Putamen (tissue), 1 donor: ENCODE results near the gene SLC16A10.
"Not testable (repeated sequence)": the region's sequence is repeated elsewhere in the genome, so short reads cannot be mapped to it uniquely, and the experiment has no call there.

Experiments
- DNase-seq: peaks from one replicate; pipeline ENCODE4 v3.0.0-alpha.2; 2016; ENCODE audit warnings: low spot score

Gene SLC16A10

DNA sequence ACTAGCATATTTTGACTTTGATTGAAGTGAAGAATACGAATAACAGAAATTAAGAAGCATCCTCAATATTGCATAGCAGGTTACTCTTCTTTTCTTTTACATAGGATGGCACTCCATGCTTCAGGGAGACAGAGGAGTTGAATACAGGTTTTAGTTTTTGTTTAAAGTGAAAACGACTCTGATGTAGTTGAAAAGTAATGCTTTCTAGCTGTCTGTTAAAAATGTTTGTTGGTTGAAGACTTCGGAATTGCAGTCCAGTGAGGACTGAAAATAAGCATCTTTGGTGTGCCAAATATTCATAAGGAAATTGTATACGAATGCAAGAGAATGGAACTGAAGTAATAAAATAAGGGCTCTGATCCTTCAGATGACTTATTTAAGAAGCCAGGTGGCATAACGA, 618 bp upstream of the SLC16A10 start:
- no peak for DNase-seq

DNA sequence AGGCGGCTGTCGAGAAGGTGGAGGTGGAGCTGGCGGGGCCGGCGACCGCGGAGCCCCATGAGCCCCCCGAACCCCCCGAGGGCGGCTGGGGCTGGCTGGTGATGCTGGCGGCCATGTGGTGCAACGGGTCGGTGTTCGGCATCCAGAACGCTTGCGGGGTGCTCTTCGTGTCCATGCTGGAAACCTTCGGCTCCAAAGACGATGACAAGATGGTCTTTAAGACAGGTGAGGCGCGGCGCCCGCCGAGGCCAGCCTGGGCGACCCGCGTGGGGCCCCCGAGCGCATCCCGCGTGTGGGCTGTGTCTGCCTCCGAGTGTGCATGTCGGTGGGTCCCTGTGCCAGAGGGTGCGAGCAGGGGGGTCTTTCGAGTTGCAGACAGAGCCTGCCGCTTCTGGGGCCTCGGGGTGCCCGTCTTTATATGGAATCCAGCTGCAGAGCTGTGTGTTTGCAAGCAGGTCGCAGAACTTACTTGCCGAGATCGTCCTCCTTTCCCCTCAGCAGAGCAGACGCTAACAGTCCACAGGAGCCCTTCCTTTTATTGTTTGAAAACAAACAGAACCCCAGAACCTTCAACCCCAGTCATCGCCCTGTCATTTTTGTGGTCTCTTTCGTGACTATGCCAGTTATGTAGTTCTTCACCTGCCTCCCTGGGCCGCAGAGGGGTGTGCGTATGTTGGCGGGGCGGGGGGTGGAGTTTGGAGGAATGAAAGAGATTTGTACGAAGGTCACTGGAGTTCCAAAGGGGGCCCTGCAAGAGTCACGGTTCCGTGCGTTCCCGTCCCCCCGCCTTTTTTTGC, 766 bp downstream of the SLC16A10 start:
- DNase-seq, result peak; percentile 25

DNA sequence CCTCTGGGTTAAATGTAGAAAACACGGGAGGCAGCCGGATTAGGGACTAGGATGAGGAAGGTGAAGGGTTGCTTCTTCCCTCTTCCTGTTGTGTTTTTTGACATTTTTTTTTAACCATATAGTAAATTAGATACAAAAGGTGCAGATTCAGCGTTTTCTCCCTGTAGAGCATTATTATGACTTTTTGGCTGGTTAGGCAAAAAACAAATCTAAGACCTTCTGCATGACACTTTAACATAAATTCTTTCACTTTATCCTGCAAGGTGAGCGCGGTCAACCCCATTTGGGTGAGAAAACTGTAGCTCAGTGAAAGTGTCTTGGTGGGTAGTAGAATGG, 1.3 kb downstream of the SLC16A10 start:
- DNase-seq, result no peak

DNA sequence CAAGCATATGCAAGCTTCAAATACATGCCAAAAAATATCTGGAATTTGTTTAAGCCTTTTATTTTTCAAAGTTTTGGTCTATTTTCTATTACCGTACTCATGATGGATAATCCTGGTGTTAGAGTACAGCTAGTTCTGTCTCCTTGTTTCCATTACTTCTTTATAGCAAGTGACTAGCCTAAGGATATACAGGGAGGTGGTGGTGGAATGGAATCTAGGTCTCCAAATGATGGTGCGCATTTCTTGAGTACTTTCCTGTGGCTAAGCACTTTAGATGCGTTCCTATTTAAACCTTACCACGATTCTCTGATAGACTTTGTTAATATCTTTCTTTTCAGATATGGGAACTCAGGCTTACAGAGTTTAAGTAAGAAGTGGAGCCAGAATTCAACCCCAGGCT, 3.5 kb downstream of the SLC16A10 start:
- no peak for DNase-seq

DNA sequence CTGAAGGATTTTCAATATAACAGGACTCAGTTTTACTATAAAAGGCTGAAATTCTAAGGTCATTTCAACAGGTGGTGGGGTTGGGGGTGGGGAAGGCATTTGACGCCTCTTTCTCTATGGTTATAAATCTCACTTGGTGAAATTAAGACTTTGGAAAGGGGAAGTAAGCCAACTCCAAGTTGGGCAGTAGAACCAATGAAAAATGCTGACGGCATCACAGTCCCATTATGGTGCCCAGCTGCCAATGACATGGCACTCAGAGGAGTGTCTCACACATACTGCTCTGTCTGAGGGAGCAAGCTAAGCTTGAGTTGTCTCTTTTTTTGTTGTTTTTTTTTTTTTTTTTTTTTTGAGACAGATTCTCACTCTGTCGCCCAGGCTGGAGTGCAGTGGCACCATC, 4.7 kb downstream of the SLC16A10 start:
- DNase-seq, result no peak

DNA sequence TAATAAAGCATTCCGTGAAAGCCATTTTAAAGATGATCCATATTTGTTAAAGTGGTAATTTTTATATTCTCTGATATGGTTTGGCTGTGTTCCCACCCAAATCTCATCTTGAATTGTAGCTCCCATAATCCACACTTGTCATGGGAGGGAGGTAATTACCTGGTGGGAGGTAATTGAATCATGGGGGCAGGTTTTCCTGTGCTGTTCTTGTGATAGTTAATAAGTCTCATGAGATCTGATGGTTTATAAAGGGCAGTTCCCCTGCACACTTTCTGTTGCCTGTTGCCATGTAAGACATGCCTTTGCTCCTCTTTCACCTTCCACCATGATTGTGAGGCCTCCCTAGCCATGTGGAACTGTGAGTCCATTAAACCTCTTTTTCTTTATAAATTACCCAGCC, 8.2 kb downstream of the SLC16A10 start:
- peak; percentile 60 for DNase-seq

DNA sequence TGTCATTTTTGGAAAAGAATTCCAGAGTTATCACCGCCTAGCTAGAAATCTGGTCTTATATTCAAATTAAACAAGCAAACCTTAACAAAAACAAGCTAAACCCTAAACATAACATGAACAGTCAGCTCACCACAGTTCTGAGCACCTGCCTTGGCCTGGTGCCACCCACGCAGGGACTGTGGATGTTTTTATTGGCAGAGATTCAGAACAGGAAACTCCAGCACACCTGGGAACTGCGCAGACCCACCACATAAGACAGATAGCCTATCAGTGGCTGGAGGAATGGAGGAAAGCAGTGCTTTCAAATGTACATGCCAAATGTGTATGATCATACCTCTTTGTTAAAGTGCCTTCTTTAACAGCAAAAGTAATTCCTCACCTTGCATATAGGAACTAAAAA, 8.9 kb downstream of the SLC16A10 start:
- no peak for DNase-seq

DNA sequence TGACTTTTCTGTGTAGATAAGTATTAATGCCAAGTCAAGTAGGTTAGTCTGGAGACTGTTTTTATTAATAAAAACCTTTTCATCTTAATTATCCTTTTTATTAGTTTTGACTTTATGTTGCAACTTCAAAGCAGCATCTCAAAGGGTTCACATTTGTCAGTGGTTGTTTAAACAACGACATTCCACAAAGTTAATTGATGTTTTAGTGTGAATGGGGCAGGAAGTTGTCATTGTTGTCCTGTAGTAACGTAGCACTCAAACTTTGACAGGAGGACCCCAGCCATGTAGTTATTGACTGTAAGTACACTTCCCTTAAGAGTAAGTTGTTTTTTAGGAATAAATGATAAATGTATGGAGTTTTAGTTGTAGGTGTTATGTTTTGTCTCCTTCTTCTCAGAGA, 11.3 kb downstream of the SLC16A10 start:
- no peak for DNase-seq

DNA sequence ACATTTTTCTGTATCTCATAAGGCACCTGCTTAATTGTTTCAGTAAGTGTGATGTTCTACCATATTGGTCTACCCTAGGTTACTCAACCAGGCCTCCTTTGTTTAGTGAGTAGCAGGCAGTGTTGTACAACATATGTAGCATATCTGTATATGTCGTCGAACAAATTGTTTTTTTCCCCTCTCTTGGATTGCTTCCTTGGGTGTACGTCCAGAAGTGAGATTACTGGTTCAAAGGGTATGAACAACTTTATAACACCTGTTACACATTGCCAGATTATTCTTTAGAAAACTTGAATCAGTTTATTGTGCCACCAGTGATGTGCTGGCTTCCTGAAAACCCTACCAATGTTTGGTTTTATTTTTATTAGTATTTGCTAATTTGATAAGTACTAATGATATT, 14.7 kb downstream of the SLC16A10 start:
- no peak for DNase-seq

DNA sequence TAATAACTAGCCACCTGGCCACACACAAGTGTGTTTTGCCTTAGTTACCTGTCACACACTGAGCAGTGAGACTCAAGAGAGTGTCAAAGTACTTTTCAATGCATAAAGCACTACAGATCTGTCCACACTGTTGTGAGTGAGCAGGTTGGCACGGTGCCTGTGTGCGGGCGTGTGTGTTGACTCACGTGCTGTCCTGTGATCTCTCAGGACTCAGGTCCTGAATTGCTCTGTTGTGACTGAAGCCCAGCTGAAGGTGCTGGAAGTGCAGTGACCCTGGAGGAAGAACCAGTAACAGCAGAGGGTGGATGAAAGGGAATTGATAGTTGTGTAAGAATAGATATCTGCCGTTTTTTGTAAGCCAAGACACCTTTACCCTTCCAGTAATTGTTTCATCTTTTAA, 18.3 kb downstream of the SLC16A10 start:
- DNase-seq, result no peak

DNA sequence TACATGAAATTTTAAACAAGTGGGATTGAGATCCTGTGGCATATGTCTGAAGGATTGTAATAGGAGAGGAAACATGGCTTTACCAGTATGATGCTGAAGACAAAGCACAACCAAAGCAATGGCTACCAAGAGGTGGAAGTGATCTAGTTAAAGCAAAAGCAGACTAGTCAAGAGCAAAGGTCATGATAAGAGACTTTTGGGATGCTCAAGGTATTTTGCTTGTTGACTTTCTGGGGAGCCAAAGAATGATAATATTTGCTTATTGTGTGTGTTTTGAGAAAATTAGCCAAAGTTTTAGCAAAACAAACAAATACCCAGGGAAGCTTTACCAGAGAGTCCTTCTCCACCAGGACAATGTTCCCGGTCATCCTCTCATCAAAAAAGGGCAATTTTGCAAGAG, 20.3 kb downstream of the SLC16A10 start:
- DNase-seq, result no peak

DNA sequence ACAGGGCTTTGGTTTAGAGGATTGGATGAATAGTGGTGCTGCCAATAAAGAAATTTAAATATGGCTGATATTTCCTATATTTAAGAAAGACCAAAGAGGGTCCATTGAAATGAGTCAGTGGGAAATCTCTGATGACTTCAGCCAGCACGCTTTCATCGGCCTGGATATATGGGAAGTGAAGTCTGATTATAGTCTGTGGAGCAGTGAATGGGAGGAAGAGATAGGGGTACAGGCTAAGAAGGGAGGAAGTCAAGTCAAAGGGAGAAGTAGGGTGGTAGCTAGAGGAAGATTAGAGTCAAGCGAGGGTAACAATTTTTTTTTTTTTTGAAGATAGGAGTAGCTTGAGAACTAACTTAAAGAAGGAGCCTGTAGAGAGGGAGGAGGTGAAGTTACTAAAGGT, 22.7 kb downstream of the SLC16A10 start:
- DNase-seq, result no peak

DNA sequence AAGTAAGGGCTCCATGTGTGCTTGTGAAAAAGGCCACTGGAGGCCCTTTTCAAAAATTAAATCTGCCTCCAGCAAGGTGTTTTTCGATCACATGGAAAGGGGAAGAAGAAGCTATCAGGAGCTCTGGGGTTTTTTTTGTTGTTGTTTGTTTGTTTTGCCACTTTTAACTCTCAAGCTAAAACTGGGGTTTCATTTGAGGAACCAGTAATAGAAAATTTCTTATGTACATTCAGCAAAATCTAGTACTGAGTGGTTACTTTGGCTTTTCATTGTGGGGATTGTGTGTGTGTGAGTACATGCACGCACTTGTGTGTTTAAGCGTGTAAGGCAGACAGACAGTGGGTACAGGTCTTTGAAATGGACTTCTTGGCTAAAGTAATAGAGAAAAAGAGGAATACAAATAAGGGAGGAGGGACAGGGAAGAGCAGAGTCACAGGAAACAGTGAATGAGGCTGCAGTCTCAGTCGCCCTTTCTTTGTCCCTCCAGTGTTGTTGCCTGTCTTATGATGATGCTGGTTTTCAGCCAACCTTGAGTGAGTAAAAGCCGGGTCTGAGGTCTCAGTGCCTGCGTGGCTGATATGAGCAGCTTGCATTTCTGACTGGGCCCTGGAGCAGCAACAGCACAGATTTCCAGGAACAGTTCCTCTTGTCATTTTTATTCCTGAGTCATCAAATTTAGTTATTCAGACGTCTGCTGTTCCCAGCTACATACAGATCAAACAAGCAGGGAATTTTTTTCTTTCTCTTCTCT, 26.2 kb downstream of the SLC16A10 start:
- DNase-seq, result peak; percentile 27

DNA sequence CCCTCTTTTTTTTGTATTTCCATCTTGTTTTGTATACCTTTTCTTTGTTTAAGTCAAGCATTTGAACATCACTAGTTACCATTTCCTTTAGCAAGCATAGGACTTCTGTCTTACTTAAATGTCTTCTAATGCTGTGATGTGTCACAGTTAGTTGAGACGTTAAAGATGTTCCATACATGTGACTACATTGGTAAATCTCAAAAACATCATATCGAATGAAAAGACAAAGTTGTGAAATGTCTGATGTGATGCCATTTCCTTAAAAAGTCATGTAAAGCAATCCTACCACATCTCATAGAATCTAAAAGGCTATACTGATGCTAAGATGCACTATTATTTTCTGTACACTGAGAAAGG, 26.8 kb downstream of the SLC16A10 start:
- DNase-seq, result no peak

DNA sequence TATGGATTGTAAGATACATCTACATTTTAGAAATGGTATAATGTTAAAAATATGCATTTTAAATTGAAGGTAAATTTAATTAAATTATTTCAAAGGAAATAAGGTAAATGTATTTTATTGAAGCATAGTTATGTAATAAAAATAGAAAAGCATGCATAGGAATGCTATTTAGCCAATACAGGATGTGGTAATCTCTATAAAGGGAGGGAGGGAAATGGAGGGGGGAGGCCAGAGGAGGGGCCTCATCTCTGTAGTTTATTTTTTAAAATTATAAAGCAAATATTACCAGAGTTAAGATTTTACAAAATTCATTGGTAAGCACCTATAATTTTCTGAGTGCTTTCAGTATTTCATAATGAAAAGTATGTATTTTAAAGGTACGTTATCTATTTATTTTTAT, 27.2 kb downstream of the SLC16A10 start:
- DNase-seq, result no peak

DNA sequence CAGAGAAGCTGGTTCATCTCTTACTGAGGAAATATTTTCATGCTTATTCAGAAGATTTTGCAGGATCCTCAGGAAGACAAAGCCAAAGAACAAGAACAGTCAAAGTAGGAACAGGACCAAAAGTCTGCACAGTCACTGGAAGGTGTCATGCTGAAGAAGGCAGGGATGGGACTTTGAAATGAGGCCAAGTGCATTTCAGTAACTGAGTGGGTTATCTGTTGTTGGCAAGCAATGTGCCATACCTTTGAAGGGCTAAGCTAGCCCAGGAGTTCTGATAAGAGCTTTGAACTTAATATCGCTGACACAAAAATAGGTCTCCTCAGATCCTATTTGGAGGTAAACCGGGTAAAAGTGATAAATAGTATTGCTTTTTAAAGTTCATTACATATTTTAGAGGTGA, 31.5 kb downstream of the SLC16A10 start:
- DNase-seq, result no peak

DNA sequence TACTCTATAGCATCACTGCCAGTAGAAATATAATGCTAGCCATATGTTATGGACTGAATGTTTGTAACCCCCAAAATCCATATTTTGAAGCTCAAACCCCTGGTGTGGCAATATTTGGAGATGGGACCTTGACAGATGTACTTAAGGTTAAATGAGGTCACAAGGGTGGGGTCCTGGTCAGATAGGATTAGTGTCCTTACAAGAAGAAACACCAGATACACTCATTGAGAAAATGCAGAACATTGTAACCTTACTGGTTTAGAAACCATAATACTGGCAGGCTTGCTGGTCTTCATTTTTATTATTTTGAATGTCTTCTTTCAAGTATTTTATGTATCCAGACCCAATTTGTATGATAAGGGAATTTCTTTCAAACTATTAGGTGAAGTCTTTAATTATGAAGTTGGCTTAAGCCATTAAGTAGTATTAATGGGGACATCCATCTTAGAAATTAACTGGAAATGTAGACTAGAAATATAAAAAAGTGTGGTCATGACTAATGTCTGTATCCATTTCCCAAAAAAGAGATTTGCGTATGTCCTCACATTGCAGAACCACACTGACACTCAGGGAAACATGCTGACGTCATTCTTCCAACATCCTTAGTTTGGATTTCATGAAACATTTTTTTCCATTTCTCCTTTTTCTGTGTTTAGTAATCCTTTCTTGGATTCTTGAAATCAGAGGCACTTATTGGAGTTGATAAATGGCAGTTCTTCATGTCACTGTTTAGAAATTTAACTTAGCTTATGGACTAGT, 32.4 kb downstream of the SLC16A10 start:
- no peak for DNase-seq

DNA sequence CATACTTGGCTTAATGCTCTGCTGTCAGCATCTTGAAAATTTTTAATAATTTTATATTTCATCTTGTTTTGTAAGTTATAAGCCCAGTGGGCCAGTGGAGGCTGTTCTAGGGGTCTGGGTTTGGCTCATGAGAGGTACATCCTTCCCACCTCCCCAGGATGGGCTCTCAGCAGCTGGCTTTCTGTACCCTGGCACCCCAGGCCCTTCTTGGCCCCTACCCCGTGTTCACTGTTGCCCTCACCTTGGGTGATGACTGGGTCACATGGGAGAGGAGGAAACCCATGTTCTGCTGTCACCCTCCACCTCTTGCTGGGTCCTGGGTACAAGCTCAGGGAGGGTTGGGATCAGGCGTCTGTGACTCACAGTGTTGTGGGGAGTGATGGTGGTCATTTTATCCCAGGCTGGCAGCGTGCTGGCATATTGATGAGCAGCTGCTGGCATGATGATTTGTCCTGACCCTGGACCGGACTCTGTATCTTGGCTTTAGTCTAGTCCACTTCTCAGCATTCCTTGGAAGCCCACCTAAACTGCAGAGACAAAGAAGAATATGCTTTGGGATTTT, 34.6 kb downstream of the SLC16A10 start:
- no peak for DNase-seq

DNA sequence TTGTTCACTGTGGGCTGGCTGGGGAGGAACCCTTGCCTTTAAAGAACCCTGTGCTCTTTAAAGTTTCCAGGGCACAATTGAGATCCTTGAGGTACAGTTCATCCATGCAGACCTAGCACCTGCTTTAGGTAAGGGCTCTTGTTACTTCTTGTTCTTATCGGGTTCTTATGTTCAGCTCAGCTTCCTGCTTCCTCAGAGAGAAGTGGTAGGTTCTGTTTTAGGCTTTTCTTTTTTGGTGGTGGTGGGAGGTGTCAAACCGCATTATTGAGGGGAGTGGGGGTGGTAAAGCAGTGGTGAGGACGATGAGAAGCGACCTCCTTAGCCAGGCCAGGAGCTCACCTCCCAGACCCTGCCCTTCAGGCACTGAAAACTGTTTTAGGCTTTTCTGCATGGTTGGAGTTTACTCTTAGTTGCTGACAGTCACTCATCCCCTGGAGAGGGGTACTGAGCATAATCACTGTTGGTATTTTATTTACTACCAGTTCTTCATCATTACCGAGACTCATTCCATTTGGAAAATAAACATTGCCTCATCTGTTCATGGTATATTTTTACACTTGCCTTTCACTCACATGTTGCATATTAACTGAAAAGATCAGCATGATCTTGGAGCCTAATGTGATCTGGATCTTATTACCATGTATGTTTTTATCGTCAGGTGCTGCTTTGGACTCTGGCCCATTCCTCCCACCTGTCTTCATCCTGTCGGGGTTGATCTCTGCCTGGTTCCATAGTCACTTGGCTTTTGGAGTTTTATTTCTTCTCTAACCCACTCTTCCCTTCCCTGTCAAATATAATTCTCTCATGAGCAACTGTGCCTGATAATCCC, 35.4 kb downstream of the SLC16A10 start:
- DNase-seq, result no peak

DNA sequence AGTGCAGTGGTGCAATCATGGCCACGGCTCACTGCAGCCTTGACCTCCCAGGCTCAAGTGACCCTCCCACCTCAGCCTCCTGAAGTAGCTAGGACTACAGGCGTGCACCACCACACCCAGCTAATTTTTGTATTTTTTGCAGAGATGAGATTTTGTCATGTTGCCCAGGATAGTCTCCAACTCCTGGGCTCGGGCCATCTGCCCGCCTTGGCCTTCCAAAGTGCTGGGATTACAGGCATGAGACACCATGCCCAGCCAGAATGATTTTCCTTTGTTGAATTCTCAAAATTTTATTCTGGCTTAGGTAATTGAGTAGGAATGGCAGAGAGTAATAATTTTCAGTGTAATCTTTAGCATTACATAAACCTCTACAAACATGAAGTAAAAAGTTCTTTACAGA, 37.1 kb downstream of the SLC16A10 start:
- DNase-seq, result no peak

DNA sequence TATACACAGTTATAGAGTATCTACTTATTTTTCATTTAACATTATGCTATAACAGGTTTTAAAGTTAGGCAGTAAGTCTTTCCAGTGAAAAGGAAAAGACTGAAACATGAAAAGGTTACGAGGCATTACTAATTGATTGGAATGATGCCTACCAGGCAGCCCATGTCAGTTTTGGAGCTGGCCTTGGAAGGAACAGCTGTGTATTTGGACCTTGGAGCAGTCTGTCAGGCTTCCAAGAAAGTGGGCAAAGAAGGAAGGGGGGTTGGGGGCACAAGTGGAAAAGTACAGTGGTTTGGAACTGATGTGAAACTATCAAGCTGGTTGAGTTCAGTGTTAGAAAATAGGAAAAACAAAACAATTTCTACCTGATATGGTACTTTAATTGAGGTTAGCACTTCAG, 41.7 kb downstream of the SLC16A10 start:
- no peak for DNase-seq

DNA sequence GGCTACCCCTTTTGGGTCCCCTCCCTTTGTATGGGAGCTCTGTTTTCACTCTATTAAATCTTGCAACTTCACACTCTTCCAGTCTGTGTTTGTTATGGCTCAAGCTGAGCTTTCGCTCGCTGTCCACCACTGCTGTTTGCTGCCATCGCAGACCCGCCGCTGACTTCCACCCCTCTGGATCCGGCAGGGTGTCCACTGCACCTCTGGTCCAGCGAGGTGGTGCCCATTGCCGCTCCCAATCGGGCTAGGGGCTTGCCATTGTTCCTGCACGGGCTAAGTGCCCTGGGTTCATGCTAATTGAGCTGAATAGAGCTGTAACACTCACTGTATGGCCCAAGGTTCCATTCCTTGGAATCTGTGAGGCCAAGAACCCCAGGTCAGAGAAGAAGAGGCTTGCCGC, 43.7 kb downstream of the SLC16A10 start:
- DNase-seq, result not testable (repeated sequence)
